Measurements from ENCODE around the gene BAZ1B.
"Not testable (repeated sequence)": the region's sequence is repeated elsewhere in the genome, so short reads cannot be mapped to it uniquely, and the experiment has no call there.

Gene BAZ1B

DNA sequence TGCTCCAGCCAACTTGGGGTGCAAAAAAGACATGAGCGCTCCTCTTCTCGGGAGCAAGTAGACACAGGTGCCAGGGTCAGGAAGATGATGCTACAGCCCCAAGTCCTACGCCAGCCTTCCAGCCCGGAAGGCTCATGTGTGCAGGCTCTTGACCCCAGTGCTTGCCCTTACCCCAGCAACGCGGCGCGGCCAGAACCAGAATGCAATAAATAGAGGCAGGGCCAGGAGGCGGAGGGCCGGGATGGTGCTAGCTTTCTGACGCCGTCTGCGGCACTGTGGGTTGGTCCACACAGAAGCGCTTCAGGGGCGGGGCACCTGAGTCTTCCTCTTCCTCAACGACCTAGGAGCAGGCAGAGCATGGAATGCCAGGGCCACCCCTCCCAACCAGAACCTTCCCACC is 15.0 kb upstream of the BAZ1B start:
- no peak for DNase-seq

DNA sequence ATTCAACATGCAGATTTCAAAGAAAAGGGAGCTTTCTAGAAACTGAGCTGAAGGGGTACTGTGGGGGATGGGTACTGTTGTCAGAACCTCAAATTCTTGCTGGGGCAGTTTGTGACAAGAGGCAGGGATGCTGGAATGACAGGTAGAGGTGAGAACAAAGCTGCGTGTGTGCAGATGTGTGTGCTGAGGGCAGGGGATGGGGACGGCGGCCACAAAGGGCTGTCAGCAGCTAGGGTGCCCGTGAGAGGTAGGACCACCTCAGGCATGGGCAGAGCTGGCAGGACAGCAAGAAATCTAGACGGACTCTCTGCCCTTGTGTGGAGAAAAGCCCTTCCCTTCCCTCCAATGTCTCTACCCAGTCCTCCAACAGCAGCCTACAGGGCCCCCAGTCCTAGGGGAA is 14.4 kb upstream of the BAZ1B start:
- no peak for DNase-seq

DNA sequence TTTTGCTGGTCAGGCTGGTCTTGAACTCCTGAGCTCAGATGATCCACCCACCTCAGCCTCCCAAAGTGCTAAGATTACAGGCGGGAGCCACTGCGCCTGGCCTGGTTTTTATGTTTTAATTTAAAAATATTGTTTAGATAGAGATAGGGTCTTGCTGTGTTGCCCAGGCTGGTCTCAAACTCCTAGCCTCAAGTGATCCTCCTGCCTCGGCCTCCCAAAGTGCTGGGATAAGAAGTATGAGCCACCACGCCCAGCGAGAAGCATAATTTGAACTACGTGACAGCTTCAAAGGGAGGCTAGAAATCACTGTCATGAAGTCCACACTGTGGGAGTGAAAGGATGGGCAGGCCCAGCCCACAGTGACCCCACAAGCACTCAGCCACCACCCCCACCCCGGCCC is 13.8 kb upstream of the BAZ1B start:
- DNase-seq, result not testable (repeated sequence)

DNA sequence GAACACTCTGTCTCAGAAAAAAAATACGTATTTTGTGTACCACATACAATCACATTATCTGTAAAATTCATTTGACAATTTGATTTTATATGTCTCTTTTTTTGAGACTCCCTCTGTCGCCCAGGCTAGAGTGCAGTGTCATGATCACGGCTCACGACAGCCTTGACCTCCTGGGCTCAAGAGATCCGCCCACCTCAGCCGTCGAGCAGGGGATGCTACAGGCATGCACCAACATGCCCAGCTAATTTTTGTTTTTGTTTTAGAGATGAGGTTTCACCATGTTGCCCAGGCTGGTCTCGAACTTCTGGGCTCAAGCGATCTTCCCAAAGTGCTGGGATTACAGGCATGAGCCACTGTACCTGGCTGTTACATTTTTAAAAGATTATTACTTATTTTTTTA is 11.6 kb upstream of the BAZ1B start:
- DNase-seq, result no peak

DNA sequence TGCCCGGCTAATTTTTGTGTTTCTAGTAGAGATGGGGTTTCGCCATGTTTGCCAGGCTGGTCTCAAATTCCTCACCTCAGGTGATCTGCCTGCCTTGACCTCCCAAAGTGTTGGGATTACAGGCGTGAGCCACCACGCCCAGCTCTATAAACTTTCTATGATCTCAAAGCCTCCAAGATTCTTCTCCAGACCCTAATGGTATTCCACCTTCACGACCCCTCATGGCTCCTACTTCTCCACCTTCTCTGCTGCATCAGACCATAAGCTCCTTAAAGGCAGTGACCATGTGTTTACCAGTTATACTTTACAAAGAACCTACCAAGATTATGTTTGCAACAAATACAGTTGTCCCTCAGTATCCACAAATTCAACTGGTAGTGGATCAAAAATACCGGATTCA is 10.1 kb upstream of the BAZ1B start:
- no peak for DNase-seq

DNA sequence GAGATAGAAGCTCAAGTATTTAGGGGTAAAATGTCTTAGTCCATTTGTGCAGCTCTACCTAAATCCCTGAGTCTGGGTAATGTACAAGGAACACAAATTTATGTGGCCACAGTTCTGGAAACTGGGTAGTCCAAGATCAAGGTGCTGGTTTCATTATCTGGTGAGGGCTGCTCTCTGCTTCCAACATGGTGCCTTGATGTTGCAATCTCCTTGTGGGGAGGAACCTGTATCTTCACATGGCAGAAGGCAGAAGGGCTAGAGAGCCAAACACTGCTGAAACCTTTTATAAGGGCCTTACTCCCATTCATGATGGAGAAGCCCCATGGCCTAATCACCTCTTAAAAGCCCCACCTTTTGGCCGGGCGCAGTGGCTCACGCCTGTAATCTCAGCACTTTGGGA is 8.7 kb upstream of the BAZ1B start:
- no peak for DNase-seq

DNA sequence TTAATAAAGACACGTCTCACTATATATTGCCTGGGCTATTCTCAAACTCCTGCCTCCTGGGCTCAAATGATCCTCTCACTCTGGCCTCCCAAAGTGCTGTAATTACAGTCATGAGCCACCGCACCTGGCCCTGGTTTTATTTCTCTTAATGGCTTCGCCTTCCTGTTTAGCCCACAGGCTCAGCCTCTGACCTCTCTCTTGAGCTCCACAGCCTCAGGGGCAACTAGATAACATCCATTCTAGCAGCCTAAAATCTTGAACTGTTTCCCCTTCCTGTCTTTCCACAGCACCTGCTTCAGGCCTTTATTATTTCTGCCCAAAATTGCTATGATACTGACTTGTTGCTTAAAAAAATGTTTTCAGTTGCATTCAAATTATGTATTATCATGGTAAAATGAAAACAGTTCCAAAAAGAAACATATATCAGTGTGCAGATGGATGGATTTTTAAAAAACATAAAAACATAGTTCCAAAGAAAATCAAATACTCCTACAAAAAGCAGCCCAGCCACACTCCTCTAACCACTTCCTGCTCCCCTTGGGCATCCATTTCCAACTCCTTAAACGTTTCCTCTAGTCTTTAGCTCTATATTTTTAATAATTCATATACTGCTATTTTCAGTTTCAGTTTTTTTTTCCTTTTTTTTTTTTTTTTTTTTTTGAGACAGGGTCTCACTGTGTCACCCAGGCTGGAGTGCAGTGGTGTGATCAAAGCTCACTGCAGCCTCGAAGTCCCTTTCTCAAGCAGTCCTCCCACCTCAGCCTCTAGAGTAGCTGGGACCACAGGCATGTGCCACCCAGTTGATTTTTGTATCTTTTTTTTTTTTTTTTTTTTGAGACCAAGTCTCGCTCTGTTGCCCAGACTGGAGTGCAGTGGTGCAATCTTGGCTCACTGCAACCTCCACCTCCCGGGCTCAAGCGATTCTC is 5.1 kb upstream of the BAZ1B start:
- no peak for DNase-seq

DNA sequence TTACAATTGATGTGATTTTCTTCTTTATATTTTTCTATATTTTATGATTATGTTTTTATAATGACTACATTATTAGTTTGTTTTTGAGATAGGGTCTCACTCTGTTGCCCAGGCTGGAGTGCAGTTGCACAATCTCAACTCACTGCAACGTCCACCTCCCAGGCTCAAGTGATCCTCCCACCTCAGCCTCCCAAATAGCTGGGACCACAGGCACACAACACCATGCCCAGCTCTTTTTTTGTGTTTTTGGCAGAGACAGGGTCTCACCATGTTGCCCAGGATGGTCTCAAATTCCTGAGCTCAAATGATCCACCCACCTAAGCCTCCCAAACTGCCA is 4.0 kb upstream of the BAZ1B start:
- not testable (repeated sequence) for DNase-seq

DNA sequence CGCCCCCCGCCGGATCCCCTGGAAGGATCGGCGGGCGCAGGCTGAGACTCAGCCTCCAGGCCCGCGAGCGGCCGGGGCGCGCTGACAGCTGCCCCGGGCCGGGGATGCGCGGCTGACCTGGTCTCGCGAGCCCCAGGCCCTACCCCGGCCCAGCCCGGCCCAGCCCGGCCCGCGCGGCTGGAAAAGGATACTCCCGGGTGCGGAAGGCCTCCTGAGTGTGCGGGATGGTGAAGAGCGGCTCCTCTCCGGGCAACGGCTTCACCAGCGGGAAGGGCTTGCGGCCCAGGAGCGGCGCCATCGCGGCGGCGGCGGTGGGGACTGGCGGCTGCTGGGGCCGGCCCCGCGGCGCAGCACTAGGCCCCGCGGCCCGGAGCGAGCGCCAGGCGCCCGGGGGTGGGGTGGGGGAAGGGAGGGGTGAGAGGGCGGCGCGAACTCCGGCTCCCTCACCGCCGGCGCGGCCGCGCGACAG is 423 bp downstream of the BAZ1B start:
- DNase-seq, result no peak

DNA sequence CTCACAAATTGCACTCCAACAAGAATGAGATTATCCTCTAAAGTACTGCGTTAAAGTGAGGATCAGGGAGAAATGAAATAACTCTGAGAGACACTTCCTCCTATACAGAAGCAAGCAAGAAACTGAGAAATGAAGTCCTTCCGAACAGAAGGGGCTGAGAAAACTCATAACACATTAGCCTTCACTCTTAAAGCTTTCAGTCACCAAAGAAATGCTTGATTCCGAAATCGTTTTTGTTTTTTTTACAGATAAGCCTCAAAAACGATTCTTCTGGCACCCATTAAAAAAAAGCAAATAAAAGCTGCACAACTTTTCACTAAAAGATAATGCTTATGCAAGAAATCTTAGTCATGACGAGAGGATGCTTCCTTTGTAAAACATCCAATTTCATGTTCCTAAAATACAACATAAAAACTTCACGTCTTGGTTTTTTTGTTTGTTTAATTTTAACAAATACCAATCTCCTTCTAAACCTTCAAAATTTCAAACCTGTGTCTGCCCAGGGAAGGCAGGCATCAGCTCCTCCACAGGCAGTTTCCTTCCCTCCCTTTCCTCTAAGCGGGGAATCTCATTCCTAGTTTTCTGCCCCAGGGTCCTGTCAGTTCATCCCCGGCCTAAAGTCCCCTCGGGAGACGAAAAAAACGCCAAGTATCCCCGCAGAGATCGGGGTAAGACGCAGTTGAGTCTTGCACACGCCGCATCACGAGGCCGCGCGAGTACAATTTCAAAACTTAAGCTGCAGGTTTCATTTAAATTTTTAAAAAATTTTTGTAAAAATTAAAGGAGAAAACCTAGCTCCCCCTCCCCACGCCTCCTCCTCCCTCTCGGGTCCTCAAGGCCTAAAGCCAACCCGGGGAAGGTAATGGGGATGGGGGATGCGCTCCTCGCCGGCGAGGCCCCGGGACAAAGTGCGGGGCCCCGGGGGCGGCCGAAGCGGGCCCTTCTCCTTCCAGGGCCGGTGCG is 1.1 kb downstream of the BAZ1B start:
- DNase-seq, result no peak

DNA sequence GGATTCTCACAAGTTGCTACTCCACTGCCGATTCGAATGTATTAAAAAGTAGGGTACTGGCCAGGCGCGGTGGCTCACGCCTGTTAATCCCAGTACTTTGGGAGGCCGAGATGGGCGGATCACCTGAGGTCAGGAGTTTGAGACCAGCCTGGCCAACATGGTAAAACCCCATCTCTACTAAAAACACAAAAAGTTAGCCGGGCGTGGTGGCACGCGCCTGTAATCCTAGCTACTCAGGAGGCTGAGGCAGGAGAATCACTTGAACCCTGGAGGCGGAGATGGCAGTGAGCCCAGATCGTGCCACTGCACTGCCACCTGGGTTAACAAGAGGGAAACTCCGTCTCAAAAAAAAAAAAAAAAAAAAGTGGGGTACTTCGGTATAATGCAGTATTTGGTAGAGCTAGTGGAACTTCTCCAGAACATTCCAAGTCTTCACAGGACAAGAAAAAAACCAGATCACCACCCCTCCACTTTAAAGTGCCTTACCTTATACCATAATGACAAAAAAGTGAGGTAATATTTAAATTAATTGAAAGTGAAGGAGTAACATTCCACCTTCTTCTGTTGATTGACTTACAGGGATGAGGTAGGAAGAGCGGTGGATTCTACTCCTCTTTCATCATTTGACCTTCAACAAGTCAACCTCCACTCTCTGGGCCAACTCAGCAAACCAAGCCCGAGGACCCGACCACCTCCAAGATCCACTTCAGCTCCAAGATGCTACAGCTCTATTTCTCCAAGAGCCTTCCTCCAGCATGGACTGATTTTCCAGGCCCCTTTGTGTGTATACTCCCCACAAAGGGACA is 2.0 kb downstream of the BAZ1B start:
- DNase-seq, result no peak

DNA sequence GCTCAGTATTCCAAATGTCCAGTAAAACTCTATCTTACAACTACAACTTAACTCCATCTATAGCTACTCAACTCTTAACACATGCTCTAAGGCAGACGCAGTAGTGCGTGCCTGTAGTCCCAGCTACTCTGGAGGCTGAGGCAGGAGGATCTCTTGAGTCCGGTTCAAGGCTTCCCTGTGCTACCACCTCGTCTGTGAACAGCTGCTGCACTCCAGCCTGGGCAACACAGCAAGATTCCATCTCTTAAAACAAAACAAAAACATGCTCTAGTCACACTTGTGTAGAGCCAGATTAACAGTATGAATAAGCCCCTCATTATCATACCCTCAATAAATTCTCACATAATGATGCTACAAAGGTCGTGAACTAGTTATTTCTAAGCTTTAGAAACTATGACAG is 3.6 kb downstream of the BAZ1B start:
- DNase-seq, result no peak

DNA sequence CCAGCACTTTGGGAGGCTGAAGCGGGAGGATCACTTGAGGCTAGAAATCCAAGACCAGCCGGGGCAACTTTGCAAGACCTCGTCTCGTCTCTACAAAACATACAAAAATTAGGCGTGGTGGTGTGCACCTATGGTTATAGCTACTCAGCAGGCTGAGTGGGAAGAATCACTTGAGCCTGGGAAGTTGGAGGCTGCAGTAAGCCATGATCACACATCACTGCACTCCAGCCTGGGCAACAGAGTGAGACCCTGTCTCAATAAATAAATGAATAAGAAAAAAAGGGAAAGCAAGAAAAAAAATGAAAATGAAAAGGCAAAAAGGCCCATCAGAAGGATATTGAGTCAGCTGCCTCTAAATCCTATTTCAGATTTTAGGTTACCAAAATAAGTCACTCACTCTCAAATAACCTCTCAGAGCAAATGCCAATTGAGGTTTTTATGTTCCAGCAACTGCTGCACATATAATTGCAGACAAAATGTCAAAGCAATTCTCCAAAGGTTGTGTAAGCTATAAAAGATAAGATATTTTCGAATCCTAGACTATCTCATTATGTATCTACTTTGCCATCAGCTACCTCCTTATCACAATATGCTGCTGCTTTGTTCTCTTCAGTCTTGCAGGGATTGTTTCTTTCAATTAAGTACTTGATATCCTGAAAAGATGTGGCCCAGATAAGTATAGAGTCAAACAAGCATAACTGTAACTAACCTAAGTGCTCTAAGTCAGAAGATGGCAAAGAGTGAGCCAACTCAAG is 4.7 kb downstream of the BAZ1B start:
- DNase-seq, result no peak

DNA sequence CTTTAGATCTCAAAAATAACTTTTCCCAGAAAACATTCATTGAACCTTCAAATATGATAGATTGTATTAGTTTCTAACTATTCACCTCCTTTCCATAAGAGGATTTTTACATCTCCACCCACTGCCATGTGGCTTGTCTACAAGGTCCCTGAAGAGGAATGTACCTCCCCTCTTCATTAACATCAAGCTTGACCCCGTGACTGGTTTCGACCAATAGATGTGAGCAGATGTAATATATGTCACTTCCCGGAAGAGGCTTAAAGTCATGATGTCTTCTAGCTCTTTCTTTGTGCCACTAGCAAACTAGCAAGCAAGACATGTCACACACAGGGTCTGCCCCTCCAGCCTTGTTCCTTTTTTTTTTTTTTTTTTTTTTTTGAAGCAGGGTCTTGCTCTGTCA is 6.9 kb downstream of the BAZ1B start:
- no peak for DNase-seq

DNA sequence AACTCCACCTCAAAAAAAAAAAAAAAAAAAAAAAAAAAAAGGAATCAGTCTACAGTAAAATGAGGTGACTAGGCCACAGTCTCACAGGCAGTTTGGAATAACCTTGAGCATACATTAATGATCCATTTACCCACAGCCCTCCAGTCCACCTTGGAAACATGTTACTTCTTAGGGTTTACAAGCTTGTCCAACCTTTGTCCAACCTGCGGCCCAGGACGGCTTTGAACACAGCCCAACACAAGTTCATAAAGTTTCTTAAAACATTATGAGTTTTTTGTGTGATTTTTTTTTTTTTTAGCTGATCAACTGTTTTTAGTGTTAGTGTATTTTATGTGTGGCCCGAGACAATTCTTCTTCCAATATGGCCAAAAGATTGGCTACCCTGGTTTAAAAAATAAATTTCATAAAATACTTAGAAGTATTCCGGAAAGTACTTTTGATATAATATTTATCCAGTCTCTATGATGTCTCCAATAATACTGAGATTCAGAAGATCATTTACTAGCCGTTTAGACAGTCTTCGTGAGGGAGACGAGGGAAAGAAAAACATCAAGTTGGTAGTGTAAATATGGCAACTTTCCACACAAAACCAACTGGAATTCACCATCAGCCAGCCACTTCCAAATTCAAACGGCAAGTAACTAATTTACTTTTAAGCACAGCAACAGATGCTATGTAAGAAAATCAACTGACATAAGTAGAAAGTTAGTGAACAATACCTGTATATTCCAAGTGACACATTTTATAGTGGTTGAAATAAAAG is 9.9 kb downstream of the BAZ1B start:
- DNase-seq, result no peak

DNA sequence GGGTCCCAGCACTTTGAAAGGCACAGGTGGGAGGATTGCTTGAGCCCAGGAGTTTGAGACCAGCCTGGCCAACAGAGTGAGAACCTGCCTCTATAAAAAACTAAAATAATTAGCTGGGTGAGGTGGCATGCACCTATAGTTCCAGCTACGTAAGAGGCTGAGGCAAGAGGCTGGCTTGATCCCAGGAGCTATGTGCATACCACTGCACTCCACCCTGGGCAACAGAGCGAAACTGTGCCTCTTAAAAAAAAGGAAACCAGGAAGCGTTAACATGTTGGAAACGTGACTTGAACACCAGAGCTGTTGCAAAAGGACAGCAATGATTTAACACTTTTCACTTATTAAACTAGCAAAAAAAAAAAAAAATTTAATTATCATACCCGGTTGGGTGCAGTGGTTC is 12.6 kb downstream of the BAZ1B start:
- DNase-seq, result no peak

DNA sequence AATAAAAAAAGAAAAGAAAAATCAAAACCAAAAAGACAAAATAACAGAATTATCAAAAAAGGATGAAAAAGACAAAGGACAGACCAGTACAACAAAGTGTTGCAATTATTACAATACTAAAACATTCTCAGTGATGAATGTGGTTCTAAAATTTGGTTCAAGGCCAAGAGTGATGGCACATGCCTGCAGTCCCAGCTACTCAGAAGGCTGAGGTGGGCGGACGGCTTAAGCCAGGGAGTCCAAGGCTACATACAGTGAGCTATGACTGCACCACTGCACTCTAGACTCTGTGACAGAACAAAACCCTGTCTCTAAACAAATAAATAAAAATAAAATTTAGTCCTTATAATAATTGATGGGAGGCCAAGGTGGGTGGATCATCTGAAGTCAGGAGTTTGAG is 14.5 kb downstream of the BAZ1B start:
- no peak for DNase-seq

DNA sequence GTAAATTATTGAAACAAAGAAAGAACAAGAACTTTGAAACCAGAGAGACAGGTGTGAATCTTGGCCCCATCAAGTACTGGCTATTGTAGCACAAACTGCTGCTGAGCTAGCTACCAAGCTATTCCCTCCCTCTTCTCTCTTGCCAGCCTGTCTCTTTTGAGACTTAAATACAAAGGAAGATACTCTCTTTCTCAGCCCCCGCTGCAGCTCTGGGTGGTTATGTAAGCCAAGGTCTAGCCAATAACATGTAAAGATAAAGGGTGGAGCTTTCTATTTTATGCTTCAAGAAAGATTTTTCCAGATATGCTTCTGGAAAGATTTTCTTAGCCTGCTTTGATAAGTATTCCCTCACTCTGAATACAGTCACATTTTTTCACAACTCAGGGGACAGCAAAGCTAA is 17.2 kb downstream of the BAZ1B start:
- DNase-seq, result no peak

DNA sequence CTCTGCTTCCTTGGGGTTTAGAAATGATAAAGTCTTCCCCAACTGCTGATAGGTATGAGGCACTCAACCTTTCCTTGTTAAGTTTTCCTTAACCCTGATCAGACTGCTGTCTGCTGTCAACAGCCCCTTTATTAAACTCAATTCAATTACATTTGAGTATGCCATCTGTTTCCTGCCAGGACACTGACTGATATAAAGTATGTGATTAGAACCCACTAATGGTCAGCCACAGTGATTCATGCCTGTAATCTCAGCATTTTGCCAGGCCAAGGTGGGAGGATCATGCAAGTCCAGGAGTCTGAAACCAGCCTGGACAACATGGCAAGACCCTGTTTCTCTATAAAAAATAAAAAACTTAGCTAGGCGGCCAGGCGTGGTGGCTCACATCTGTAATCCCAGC is 18.1 kb downstream of the BAZ1B start:
- DNase-seq, result no peak

DNA sequence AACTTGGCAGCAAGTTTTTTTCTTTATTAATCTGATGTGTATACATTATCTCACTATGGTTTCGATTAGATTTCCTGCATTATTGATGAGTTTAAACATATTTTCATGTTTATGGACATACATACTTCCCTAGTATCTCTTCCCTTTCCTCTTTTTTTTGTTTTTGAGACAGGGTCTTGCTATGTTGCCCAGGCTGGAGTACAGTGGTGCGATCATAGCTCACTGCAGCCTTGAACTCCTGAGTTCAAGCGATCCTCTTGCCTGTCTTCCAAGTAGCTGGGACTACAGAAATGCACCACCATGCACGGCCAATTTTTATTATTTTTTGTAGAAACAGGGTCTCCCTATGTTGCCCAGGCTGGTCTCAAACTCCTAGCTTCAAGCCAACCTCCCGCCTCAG is 18.9 kb downstream of the BAZ1B start:
- DNase-seq, result no peak

DNA sequence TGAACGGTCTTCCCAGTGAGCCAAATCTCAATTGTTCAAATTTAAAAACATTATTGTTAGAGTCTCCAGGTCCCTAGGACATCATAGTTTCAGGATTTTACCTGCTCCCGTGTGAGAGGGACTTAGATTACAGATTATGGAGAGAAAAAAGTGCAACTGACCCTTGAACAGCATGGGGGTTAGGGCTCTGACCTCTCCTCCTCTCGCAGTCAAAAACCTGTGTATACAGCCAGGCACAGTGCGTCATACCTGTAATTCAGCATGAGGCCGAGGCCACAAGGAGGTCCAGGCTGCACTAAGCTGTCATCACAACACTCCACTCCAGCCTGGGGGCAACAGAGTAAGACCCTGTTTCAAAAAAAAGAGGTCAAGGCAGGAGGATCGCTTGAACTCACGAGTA is 25.5 kb downstream of the BAZ1B start:
- DNase-seq, result no peak

DNA sequence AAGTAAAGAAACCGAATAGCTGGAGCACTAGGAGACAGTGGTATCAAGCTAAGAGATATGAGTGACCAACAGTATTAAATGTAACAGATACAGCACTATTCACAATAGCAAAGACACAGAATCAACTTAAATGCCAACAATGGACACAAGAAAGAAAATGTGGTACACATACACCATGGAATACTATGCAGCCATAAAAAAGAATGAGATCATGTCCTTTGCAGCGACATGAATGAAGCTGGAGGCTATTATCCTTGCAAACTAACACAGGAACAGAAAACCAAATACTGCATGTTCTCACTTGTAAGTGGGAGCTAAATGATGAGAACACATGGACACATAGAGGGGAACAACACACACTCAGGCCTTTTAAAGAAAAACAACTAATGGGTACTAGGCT is 26.6 kb downstream of the BAZ1B start:
- DNase-seq, result not testable (repeated sequence)
